NOMO-1 treated with DMSO at 0.1 percent for 48 hours (cell line): Measurements from ENCODE around the gene SUSD6.
"Not testable (repeated sequence)": the region's sequence is repeated elsewhere in the genome, so short reads cannot be mapped to it uniquely, and the experiment has no call there.

Experiments
- DNase-seq: peaks from one replicate; lab custom pipeline; 2025; ENCODE audit not compliant: unreplicated experiment; lab: John Stamatoyannopoulos, UW

Gene SUSD6

GRCh38 chr14:69647642-69648041, 36.2 kb downstream of the SUSD6 start:
- DNase-seq: not testable (repeated sequence)

- peak; percentile 66 for DNase-seq
These were observed 37.4 kb downstream of the SUSD6 start for GRCh38 chr14:69648480-69649451.

GRCh38 chr14:69650948-69651369, 39.6 kb downstream of the SUSD6 start:
- DNase-seq: no peak

- DNase-seq: no peak
These were observed 40.3 kb downstream of the SUSD6 start for GRCh38 chr14:69651664-69652063.

GRCh38 chr14:69652942-69653684, 41.7 kb downstream of the SUSD6 start:
- peak; percentile 83 for DNase-seq

- no peak for DNase-seq
These were observed 42.7 kb downstream of the SUSD6 start for GRCh38 chr14:69654116-69654515.

- no peak for DNase-seq
These were observed 46.6 kb downstream of the SUSD6 start for GRCh38 chr14:69657950-69658355.

- no peak for DNase-seq
These were observed 47.4 kb downstream of the SUSD6 start for GRCh38 chr14:69658664-69659261.

- DNase-seq: no peak
These were observed 49.2 kb downstream of the SUSD6 start for GRCh38 chr14:69660344-69661193.

GRCh38 chr14:69661194-69661537, 49.8 kb downstream of the SUSD6 start:
- no peak for DNase-seq

GRCh38 chr14:69662636-69663299, 51.4 kb downstream of the SUSD6 start:
- DNase-seq: no peak

- no peak for DNase-seq
These were observed 51.9 kb downstream of the SUSD6 start for GRCh38 chr14:69663300-69663643.

- no peak for DNase-seq
These were observed 52.9 kb downstream of the SUSD6 start for GRCh38 chr14:69664265-69664664.

- DNase-seq: no peak
These were observed 53.6 kb downstream of the SUSD6 start for GRCh38 chr14:69664865-69665526.

GRCh38 chr14:69665631-69666030, 54.2 kb downstream of the SUSD6 start:
- DNase-seq: no peak

- DNase-seq: no peak
These were observed 54.7 kb downstream of the SUSD6 start for GRCh38 chr14:69666112-69666511.

- DNase-seq: no peak
These were observed 55.4 kb downstream of the SUSD6 start for GRCh38 chr14:69666690-69667211.

- DNase-seq: no peak
These were observed 56.5 kb downstream of the SUSD6 start for GRCh38 chr14:69667938-69668335.

GRCh38 chr14:69669375-69669774, 58.0 kb downstream of the SUSD6 start:
- no peak for DNase-seq

GRCh38 chr14:69670093-69670492, 58.7 kb downstream of the SUSD6 start:
- no peak for DNase-seq
